GM19351 (cell line): ENCODE measurements around the gene LRP3.
"Not testable (repeated sequence)": the region's sequence is repeated elsewhere in the genome, so short reads cannot be mapped to it uniquely, and the experiment has no call there.

Experiments
- ATAC-seq: cut with Tn5 transposase; IDR thresholded peaks from one replicate; pipeline ENCODE4 v1.9.1; 2021; ENCODE audit warnings: mild to moderate bottlenecking, moderate library complexity; ENCODE audit not compliant: unreplicated experiment

Gene LRP3

GRCh38 chr19:33193865-33194362 lies at the start of gene LRP3:
LRP3 (plus strand) TSS chr19:33194330; CDS start chr19:33194786, 456 bp downstream.
- no peak for ATAC-seq

- no peak for ATAC-seq
Measured at GRCh38 chr19:33146209-33146608, 47.9 kb upstream of the LRP3 start.

GRCh38 chr19:33147538-33147937 lies 46.6 kb upstream of the LRP3 start:
- no peak for ATAC-seq

GRCh38 chr19:33150852-33151518 lies 43.1 kb upstream of the LRP3 start:
- no peak for ATAC-seq

- no peak for ATAC-seq
Measured at GRCh38 chr19:33152176-33152575, 42.0 kb upstream of the LRP3 start.

- ATAC-seq = not testable (repeated sequence)
Measured at GRCh38 chr19:33152625-33153024, 41.5 kb upstream of the LRP3 start.

- ATAC-seq = not testable (repeated sequence)
Measured at GRCh38 chr19:33154313-33154712, 39.8 kb upstream of the LRP3 start.

- no peak for ATAC-seq
Measured at GRCh38 chr19:33156334-33156733, 37.8 kb upstream of the LRP3 start.

GRCh38 chr19:33157906-33158305 lies 36.2 kb upstream of the LRP3 start:
- no peak for ATAC-seq

GRCh38 chr19:33158365-33158764 lies 35.8 kb upstream of the LRP3 start:
- no peak for ATAC-seq

GRCh38 chr19:33159149-33159548 lies 35.0 kb upstream of the LRP3 start:
- no peak for ATAC-seq

- ATAC-seq = no peak
Measured at GRCh38 chr19:33159893-33160292, 34.2 kb upstream of the LRP3 start.

- no peak for ATAC-seq
Measured at GRCh38 chr19:33161201-33161600, 32.9 kb upstream of the LRP3 start.

GRCh38 chr19:33163481-33163880 lies 30.6 kb upstream of the LRP3 start:
- ATAC-seq = no peak

- ATAC-seq = not testable (repeated sequence)
Measured at GRCh38 chr19:33166037-33166436, 28.1 kb upstream of the LRP3 start.

- no peak for ATAC-seq
Measured at GRCh38 chr19:33167438-33167837, 26.7 kb upstream of the LRP3 start.

GRCh38 chr19:33168528-33168927 lies 25.6 kb upstream of the LRP3 start:
- ATAC-seq = no peak

GRCh38 chr19:33171222-33171795 lies 22.8 kb upstream of the LRP3 start:
- no peak for ATAC-seq

GRCh38 chr19:33171916-33172359 lies 22.2 kb upstream of the LRP3 start:
- ATAC-seq = no peak

- ATAC-seq = no peak
Measured at GRCh38 chr19:33174186-33174585, 19.9 kb upstream of the LRP3 start.

- no peak for ATAC-seq
Measured at GRCh38 chr19:33175156-33175782, 18.9 kb upstream of the LRP3 start.
